H9 (cell line): ENCODE measurements around the gene KDM2B. TPM values are rescaled to one million over a fixed set of nuclear protein-coding genes. Genes with fewer than 3 reads are reported as not detected.

Experiments used
- DNase-seq: peaks from one replicate; pipeline ENCODE4 v3.0.0-alpha.2; 2017
- H2AFZ ChIP-seq: one replicate; pipeline ENCODE4 v1.6.1; 2013; ENCODE audit warnings: mild to moderate bottlenecking, low read length, control low read depth, moderate library complexity
- H2AK5ac ChIP-seq: 2 replicates; pipeline ENCODE4 v1.6.1; 2013; ENCODE audit warnings: low read length, control low read depth, mixed read lengths; ENCODE audit not compliant: insufficient read length
- H2BK120ac ChIP-seq: one replicate; pipeline ENCODE4 v1.6.1; 2013; ENCODE audit warnings: low read depth, mild to moderate bottlenecking, low read length, control low read depth, inconsistent platforms; ENCODE audit not compliant: poor library complexity, severe bottlenecking
- H2BK12ac ChIP-seq: 2 replicates; pipeline ENCODE4 v1.6.1; 2013; ENCODE audit warnings: low read length, control low read depth, mixed read lengths, low read depth; ENCODE audit not compliant: insufficient read length
- H2BK15ac ChIP-seq: 2 replicates; pipeline ENCODE4 v1.6.1; 2013; ENCODE audit warnings: low read depth, low read length, control low read depth
- H2BK20ac ChIP-seq: one replicate; pipeline ENCODE4 v1.6.1; 2013; ENCODE audit warnings: low read depth, mild to moderate bottlenecking, low read length, control low read depth, inconsistent platforms; ENCODE audit not compliant: poor library complexity, severe bottlenecking
- H2BK5ac ChIP-seq: 2 replicates; pipeline ENCODE4 v1.6.1; 2013; ENCODE audit warnings: low read length, control low read depth, mixed read lengths; ENCODE audit not compliant: insufficient read length
- H3K14ac ChIP-seq: 2 replicates; pipeline ENCODE4 v1.6.1; 2013; ENCODE audit warnings: low read length, control low read depth; ENCODE audit not compliant: insufficient read depth
- H3K18ac ChIP-seq: 2 replicates; pipeline ENCODE4 v1.6.1; 2013; ENCODE audit warnings: low read depth, mild to moderate bottlenecking, mixed read lengths, low read length, control low read depth; ENCODE audit not compliant: insufficient read length
- H3K23ac ChIP-seq: 2 replicates; pipeline ENCODE4 v1.6.1; 2013; ENCODE audit warnings: low read length, control low read depth, mixed read lengths, low read depth; ENCODE audit not compliant: insufficient read length
- H3K23me2 ChIP-seq: 2 replicates; pipeline ENCODE4 v1.6.1; 2013; ENCODE audit warnings: low read depth, mild to moderate bottlenecking, mixed read lengths, low read length, control low read depth; ENCODE audit not compliant: insufficient read length, poor library complexity, severe bottlenecking
- H3K27ac ChIP-seq: 2 replicates; pipeline ENCODE4 v1.5.1; 2013; ENCODE audit warnings: low read length, control low read depth, mixed read lengths, low read depth; ENCODE audit not compliant: insufficient read length
- H3K27me3 ChIP-seq: 2 replicates; pipeline ENCODE4 v1.6.1; 2013; ENCODE audit warnings: low read length, control low read depth, inconsistent platforms; ENCODE audit not compliant: insufficient read depth
- H3K4ac ChIP-seq: 2 replicates; pipeline ENCODE4 v1.6.1; 2013; ENCODE audit warnings: low read depth, mild to moderate bottlenecking, control low read depth, inconsistent platforms, low read length, moderate library complexity
- H3K4me1 ChIP-seq: 2 replicates; pipeline ENCODE4 v1.6.1; 2013; ENCODE audit warnings: low read length, control low read depth, inconsistent platforms; ENCODE audit not compliant: insufficient read depth
- H3K4me2 ChIP-seq: 2 replicates; pipeline ENCODE4 v1.6.1; 2013; ENCODE audit warnings: low read length, control low read depth, mixed read lengths; ENCODE audit not compliant: insufficient read length, insufficient read depth
- H3K56ac ChIP-seq: 2 replicates; pipeline ENCODE4 v1.6.1; 2013; ENCODE audit warnings: low read depth, mild to moderate bottlenecking, mixed read lengths, low read length, control low read depth; ENCODE audit not compliant: insufficient read length
- H3K79me1 ChIP-seq: 2 replicates; pipeline ENCODE4 v1.6.1; 2013; ENCODE audit warnings: low read depth, mild to moderate bottlenecking, moderate library complexity, low read length, control low read depth, inconsistent platforms; ENCODE audit not compliant: insufficient read depth, poor library complexity, severe bottlenecking
- H3K79me2 ChIP-seq: 2 replicates; pipeline ENCODE4 v1.6.1; 2013; ENCODE audit warnings: low read length, control low read depth, inconsistent platforms; ENCODE audit not compliant: insufficient read depth
- H3K9ac ChIP-seq: 2 replicates; pipeline ENCODE4 v1.6.1; 2013; ENCODE audit warnings: low read length, control low read depth, mixed read lengths; ENCODE audit not compliant: insufficient read length; ENCODE audit errors: extremely low read depth
- H3K9me3 ChIP-seq: one replicate; pipeline ENCODE4 v1.6.1; 2013; ENCODE audit warnings: low read depth, low read length, inconsistent platforms; ENCODE audit not compliant: control insufficient read depth
- H3T11ph ChIP-seq: one replicate; pipeline ENCODE4 v1.6.1; 2013; ENCODE audit warnings: mild to moderate bottlenecking, low read length, control low read depth, inconsistent platforms
- H4K20me1 ChIP-seq: one replicate; pipeline ENCODE4 v1.6.1; 2013; ENCODE audit not compliant: control insufficient read depth, insufficient read length, insufficient read depth
- H4K5ac ChIP-seq: 2 replicates; pipeline ENCODE4 v1.6.1; 2013; ENCODE audit warnings: low read depth, mild to moderate bottlenecking, mixed read lengths, low read length, control low read depth; ENCODE audit not compliant: insufficient read length
- H4K8ac ChIP-seq: replicated peaks from 2 replicates; pipeline ENCODE4 v1.6.1; 2013; ENCODE audit warnings: low read length, control low read depth, mixed read lengths, low read depth; ENCODE audit not compliant: insufficient read length
- H4K91ac ChIP-seq: 2 replicates; pipeline ENCODE4 v1.6.1; 2013; ENCODE audit warnings: low read depth, mild to moderate bottlenecking, moderate library complexity, mixed read lengths, low read length, control low read depth; ENCODE audit not compliant: insufficient read length
- H3K27ac Mint-ChIP-seq, 3 experiments: 2 replicates in 2 of 3; 3 replicates in 1 of 3; pipeline ENCODE4 v1.8.0; 2020 to 2021; ENCODE audit warnings: mixed read lengths in 3 of 3, mild to moderate bottlenecking in 1 of 3, moderate library complexity in 1 of 3
- H3K27me3 Mint-ChIP-seq: 2 replicates; pipeline ENCODE4 v1.8.0; 2021; ENCODE audit warnings: low read depth, mild to moderate bottlenecking, moderate library complexity, mixed read lengths
- H3K36me3 Mint-ChIP-seq, 3 experiments: 2 replicates in 2 of 3; 3 replicates in 1 of 3; pipeline ENCODE4 v1.8.0; 2020 to 2021; ENCODE audit warnings: low read depth in 3 of 3, mixed read lengths in 3 of 3; ENCODE audit not compliant: insufficient read depth in 1 of 3
- H3K4me1 Mint-ChIP-seq, 2 experiments: 2 replicates each; pipeline ENCODE4 v1.8.0; 2020; ENCODE audit warnings: mixed read lengths in 2 of 2
- H3K4me3 Mint-ChIP-seq, 2 experiments: 2 replicates in 1 of 2; 3 replicates in 1 of 2; pipeline ENCODE4 v1.8.0; 2020 to 2021; ENCODE audit warnings: mild to moderate bottlenecking in 2 of 2, mixed read lengths in 2 of 2, moderate library complexity in 1 of 2
- H3K9me3 Mint-ChIP-seq, 2 experiments: 2 replicates in 1 of 2; 3 replicates in 1 of 2; pipeline ENCODE4 v1.8.0; 2020; ENCODE audit warnings: mild to moderate bottlenecking in 2 of 2, mixed read lengths in 2 of 2, moderate library complexity in 1 of 2
- WGBS: extraction: QIAGEN DNeasy Blood & Tissue Kit; methylation state at CpG from one replicate; pipeline ENCODE4 v1.1.7; 2013; ENCODE audit warnings: missing lambda C conversion rate, low lambda C conversion rate, mixed read lengths; ENCODE audit not compliant: insufficient read length; ENCODE audit errors: extremely low coverage; 5-methylcytosine and 5-hydroxymethylcytosine counted together
- total RNA-seq: library from RNA; stranded (reverse); gene quantifications from 2 replicates; pipeline ENCODE4 v1.2.1, GENCODE V29; 2021
- TF ChIP-seq, protein P1 (sequence below): fragments of 200-600 bp; sonication (generic); conservative IDR thresholded peaks from 3 replicates; pipeline ENCODE4 v1.8.0; 2021; ENCODE audit warnings: antibody characterized with exemption, mild to moderate bottlenecking

Gene KDM2B
- total RNA-seq, 1 experiment from 2014 or later: 143 TPM

- Histone ChIP-seq H3K9ac (no peak overlapping the region), H3K23ac (no peak overlapping the region), H3K23me2 (peaks cover 5% of the 10 kb centered on the region), H3K56ac (no peak overlapping the region), H2BK15ac (no peak overlapping the region), H4K8ac (no peak overlapping the region), H4K20me1 (no peaks in the 10 kb centered on the region), H3K14ac (no peak overlapping the region), H3K27ac (no peak overlapping the region), H3K4ac (no peak overlapping the region), H3K79me2 (peaks cover 19% of the 10 kb centered on the region), H3K79me1 (peaks cover 7% of the 10 kb centered on the region), H2BK12ac (no peak overlapping the region), H3K4me2 (no peak overlapping the region), H2AFZ (no peak overlapping the region), H3K18ac (no peak overlapping the region), H3K27me3 (no peaks in the 10 kb centered on the region), H3T11ph (no peak overlapping the region), H2BK20ac (no peak overlapping the region), H3K4me1 (no peaks in the 10 kb centered on the region), H3K9me3 (no peaks in the 10 kb centered on the region), H2BK5ac (no peak overlapping the region), H2AK5ac (no peak overlapping the region), H4K5ac (no peak overlapping the region), H4K91ac (no peak overlapping the region), H2BK120ac (no peak overlapping the region)
- TF ChIP-seq, protein P1, sequence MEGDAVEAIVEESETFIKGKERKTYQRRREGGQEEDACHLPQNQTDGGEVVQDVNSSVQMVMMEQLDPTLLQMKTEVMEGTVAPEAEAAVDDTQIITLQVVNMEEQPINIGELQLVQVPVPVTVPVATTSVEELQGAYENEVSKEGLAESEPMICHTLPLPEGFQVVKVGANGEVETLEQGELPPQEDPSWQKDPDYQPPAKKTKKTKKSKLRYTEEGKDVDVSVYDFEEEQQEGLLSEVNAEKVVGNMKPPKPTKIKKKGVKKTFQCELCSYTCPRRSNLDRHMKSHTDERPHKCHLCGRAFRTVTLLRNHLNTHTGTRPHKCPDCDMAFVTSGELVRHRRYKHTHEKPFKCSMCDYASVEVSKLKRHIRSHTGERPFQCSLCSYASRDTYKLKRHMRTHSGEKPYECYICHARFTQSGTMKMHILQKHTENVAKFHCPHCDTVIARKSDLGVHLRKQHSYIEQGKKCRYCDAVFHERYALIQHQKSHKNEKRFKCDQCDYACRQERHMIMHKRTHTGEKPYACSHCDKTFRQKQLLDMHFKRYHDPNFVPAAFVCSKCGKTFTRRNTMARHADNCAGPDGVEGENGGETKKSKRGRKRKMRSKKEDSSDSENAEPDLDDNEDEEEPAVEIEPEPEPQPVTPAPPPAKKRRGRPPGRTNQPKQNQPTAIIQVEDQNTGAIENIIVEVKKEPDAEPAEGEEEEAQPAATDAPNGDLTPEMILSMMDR: no peak
- Mint-ChIP-seq H3K4me1 (peaks cover 16 to 17% of the 10 kb centered on the region in 2 experiments), H3K9me3 (no peaks in the 10 kb centered on the region), H3K4me3 (no peak overlapping the region), H3K27me3 (no peaks in the 10 kb centered on the region), H3K36me3 (peaks cover 11 to 48% (median 44%) of the 10 kb centered on the region in 3 experiments; a peak in 6 of 7 replicates), H3K27ac (no peak overlapping the region)
- whole genome bisulfite sequencing: no CpG with 5 or more reads among the region's 2 CpGs
- DNase-seq: no peak
Measured at GRCh38 chr12:121405211-121405610, 175.6 kb downstream of the KDM2B start.
